22Rv1 (cell line): Measurements from ENCODE around the gene RNF40.

Source experiments
- H3K27ac ChIP-seq: fragments of 450-650 bp; 2 replicates; pipeline ENCODE4 v1.5.1; 2017
- ZFX ChIP-seq: fragments of 450-650 bp; IDR thresholded peaks from 2 replicates; pipeline ENCODE4 v1.6.1; 2017; ENCODE audit warnings: antibody characterized with exemption, borderline replicate concordance
- TF ChIP-seq, protein P1 (sequence below): fragments of 450-650 bp; IDR thresholded peaks from 2 replicates; pipeline ENCODE4 v1.5.1; 2017; ENCODE audit warnings: mild to moderate bottlenecking

Gene RNF40

GRCh38 chr16:30722443-30722842 lies 39.7 kb upstream of the RNF40 start:
- TF ChIP-seq, protein P1, sequence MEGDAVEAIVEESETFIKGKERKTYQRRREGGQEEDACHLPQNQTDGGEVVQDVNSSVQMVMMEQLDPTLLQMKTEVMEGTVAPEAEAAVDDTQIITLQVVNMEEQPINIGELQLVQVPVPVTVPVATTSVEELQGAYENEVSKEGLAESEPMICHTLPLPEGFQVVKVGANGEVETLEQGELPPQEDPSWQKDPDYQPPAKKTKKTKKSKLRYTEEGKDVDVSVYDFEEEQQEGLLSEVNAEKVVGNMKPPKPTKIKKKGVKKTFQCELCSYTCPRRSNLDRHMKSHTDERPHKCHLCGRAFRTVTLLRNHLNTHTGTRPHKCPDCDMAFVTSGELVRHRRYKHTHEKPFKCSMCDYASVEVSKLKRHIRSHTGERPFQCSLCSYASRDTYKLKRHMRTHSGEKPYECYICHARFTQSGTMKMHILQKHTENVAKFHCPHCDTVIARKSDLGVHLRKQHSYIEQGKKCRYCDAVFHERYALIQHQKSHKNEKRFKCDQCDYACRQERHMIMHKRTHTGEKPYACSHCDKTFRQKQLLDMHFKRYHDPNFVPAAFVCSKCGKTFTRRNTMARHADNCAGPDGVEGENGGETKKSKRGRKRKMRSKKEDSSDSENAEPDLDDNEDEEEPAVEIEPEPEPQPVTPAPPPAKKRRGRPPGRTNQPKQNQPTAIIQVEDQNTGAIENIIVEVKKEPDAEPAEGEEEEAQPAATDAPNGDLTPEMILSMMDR = no peak
- TF ChIP-seq ZFX = no peak
- no peak overlapping the region for H3K27ac ChIP-seq

DNA sequence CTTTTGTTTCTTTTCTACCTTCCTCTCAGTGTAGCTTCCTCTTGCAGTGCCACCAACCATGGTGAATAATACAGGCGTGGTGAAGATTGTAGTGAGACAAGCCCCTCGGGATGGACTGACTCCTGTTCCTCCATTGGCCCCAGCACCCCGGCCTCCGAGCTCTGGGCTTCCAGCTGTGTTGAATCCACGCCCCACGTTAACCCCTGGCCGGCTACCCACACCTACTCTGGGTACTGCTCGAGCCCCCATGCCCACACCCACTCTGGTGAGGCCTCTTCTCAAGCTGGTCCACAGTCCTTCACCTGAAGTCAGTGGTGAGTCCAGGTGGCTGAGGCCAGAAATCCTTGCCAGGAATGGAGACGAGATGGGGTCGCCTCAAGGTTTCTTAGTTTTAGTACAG lies 39.2 kb upstream of the RNF40 start:
- TF ChIP-seq, protein P1 = no peak
- TF ChIP-seq ZFX = no peak
- no peak overlapping the region for H3K27ac ChIP-seq

GRCh38 chr16:30723725-30724355 lies 38.3 kb upstream of the RNF40 start:
- TF ChIP-seq ZFX = no peak
- TF ChIP-seq, protein P1 = no peak

GRCh38 chr16:30724641-30725417 lies 37.3 kb upstream of the RNF40 start:
- no peak overlapping the region for H3K27ac ChIP-seq

More at GRCh38 chr16:30723725-30724355, 38.3 kb upstream of the RNF40 start:
- no peak overlapping the region for H3K27ac ChIP-seq

GRCh38 chr16:30725418-30725792 lies 36.7 kb upstream of the RNF40 start:
- TF ChIP-seq, protein P1 = no peak
- no peak for TF ChIP-seq ZFX
- H3K27ac ChIP-seq = no peak overlapping the region

More at GRCh38 chr16:30724641-30725417, 37.3 kb upstream of the RNF40 start:
- no peak for TF ChIP-seq ZFX
- TF ChIP-seq, protein P1 = no peak

DNA sequence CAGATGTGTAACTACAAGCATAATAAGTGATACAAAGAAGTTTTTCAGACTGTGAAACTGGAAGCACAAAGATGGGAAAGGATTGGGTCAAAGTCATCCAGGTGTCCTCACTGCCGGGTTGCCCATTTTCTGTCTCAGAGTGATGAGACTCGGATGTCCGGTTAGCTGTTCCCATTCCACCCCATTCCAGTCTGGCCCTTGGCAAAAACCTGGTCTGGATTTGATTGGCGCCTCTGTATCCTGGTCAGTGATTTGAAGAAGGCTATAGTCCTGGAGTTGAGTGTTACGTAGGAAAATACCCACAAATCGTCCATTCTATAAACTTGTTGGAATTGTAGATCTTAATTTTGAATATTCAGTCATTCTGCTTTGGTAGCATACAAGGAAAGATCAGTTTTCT lies 33.8 kb upstream of the RNF40 start:
- no peak for TF ChIP-seq ZFX
- TF ChIP-seq, protein P1 = no peak
- no peak overlapping the region for H3K27ac ChIP-seq

DNA sequence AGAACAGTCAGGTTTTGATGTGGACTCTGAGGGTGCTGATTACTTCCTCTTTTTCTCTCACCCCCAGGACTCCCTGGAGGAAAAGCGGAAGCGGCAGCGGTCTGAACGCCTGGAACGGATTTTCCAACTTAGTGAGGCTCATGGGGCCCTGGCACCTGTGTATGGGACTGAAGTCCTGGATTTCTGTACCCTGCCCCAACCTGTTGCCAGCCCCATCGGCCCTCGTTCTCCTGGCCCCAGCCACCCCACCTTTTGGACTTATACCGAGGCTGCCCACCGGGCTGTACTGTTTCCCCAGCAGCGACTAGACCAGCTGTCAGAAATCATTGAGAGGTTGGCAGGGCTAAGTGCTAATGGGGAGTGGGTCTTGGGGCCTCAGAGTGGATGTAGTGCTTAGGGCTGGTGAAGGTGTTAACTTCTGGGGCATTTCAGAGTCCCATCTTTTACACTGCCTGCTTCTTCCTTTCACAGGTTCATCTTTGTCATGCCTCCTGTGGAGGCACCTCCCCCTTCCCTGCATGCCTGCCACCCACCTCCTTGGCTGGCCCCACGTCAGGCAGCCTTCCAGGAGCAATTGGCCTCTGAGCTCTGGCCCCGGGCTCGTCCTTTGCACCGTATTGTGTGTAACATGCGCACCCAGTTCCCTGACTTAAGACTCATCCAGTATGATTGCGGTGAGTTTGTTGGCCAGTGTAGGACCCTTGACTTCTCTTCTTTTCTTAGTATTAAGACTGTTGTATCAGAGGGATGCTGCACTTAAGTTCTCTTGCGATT lies 33.0 kb upstream of the RNF40 start:
- no peak overlapping the region for H3K27ac ChIP-seq
- TF ChIP-seq ZFX = no peak
- TF ChIP-seq, protein P1 = no peak
